Measurements from ENCODE around the gene SHOC1.
"Not testable (repeated sequence)": the region's sequence is repeated elsewhere in the genome, so short reads cannot be mapped to it uniquely, and the experiment has no call there.

Gene SHOC1

GRCh38 chr9:111815285-111816070 lies 20.7 kb upstream of the SHOC1 start:
- Mint-ChIP-seq H3K36me3 (no peaks in the 10 kb centered on the region), H3K27me3 (no peaks in the 10 kb centered on the region), H3K4me3 (no peak overlapping the region), H3K9me3 (no peaks in the 10 kb centered on the region), H3K27ac (no peak overlapping the region), H3K4me1 (peaks cover 6% of the 10 kb centered on the region)
- no peak for ATAC-seq

DNA sequence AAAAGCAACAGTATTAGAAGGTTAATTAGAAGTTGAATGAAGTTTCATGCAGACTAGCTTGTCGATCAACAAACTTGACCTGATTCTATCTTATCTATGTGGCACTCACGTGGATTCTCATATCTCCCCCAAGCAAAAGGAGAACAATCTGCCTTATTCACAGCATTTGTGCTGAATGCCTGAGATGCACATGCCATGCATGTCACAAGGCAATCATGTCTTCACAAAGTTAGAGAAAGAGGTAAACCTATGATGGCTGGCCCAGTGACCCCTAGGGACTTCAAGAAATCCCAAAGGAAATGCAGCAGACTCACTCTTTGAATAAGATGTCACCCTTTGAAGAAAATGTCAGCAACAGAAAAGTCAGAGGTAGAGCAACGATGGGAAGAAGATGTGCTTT lies 17.6 kb upstream of the SHOC1 start:
- ATAC-seq: peak; percentile 58
- H3K36me3 Mint-ChIP-seq: no peaks in the 10 kb centered on the region
- peaks cover 6% of the 10 kb centered on the region for H3K4me1 Mint-ChIP-seq
- no peak overlapping the region for H3K27ac Mint-ChIP-seq
- H3K9me3 Mint-ChIP-seq: no peaks in the 10 kb centered on the region
- H3K27me3 Mint-ChIP-seq: no peaks in the 10 kb centered on the region
- no peak overlapping the region for H3K4me3 Mint-ChIP-seq

- Mint-ChIP-seq H3K36me3 (no peaks in the 10 kb centered on the region), H3K4me1 (peaks cover 6% of the 10 kb centered on the region), H3K9me3 (no peaks in the 10 kb centered on the region), H3K27me3 (no peaks in the 10 kb centered on the region), H3K4me3 (no peak overlapping the region), H3K27ac (no peak overlapping the region)
- no peak for ATAC-seq
Measured at GRCh38 chr9:111810908-111811307, 16.2 kb upstream of the SHOC1 start.

GRCh38 chr9:111810415-111810814 lies 15.7 kb upstream of the SHOC1 start:
- not testable (repeated sequence) for H3K4me3 Mint-ChIP-seq, ATAC-seq, H3K27ac Mint-ChIP-seq, H3K27me3 Mint-ChIP-seq, H3K36me3 Mint-ChIP-seq, H3K4me1 Mint-ChIP-seq, H3K9me3 Mint-ChIP-seq

DNA sequence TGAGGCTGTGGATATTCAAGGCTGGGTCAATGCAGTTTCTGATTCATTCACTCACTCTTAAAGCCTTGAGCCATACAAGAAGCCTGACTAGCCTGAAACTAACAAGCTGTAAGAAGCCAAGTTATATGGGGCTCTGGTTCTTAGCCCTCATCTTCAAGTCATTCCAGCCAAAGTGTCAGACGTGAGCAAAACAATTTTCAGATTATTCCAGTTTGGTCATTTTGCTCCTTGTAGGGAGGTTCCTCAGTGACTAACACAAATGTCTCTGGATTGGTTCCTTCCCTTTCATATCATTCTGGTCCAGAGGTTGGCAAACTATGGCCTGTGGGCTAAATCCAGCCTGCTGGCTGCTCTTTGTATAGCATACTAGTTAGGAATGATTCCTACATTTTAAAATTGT lies 12.5 kb upstream of the SHOC1 start:
- Mint-ChIP-seq H3K9me3 (no peaks in the 10 kb centered on the region), H3K4me3 (no peak overlapping the region), H3K4me1 (peaks cover 13% of the 10 kb centered on the region), H3K36me3 (no peaks in the 10 kb centered on the region), H3K27me3 (no peaks in the 10 kb centered on the region), H3K27ac (no peak overlapping the region)
- no peak for ATAC-seq

DNA sequence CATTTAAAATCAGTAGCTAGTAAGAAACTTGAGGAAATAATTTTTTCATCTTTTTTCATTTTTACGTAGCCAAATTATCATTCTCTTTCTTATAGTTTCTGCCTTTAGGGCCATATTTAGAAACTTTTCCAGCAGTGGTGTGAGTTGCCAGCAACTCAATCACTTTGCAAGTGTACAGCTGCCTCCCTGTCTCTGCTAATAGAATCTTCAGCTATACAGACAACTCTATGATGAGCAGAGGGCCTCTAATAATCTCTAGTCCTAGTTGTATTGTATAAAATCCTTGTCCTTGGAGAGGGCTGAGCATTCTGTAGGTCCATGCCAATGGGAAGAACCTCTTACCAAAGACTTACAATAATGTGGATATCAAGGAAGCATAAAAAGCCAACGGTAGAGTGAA lies 11.5 kb upstream of the SHOC1 start:
- H3K4me1 Mint-ChIP-seq: peaks cover 12% of the 10 kb centered on the region
- H3K27me3 Mint-ChIP-seq: no peaks in the 10 kb centered on the region
- H3K4me3 Mint-ChIP-seq: no peak overlapping the region
- no peaks in the 10 kb centered on the region for H3K36me3 Mint-ChIP-seq
- H3K27ac Mint-ChIP-seq: no peak overlapping the region
- H3K9me3 Mint-ChIP-seq: no peaks in the 10 kb centered on the region
- ATAC-seq: no peak

DNA sequence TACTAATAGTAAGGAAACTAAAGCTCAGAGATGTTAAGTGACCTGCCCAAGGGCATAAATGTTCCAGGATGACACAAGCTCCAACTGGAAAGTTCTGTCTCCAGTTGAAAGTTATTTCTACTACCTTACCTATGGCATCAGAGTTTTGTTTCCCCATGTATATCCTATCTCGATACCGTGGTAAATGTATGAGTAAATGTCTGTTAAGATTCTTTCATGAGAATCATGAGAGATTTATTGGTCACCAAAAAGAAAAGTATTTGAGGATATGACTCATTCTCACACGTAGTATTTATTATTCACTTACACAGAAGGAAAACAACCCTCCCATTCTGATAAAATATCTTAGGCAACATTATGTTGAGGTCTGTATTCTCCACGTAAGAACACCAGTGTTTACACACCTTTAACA lies 11.1 kb upstream of the SHOC1 start:
- no peak for ATAC-seq
- H3K4me3 Mint-ChIP-seq: no peak overlapping the region
- peaks cover 12% of the 10 kb centered on the region for H3K4me1 Mint-ChIP-seq
- H3K9me3 Mint-ChIP-seq: no peaks in the 10 kb centered on the region
- H3K36me3 Mint-ChIP-seq: no peaks in the 10 kb centered on the region
- no peak overlapping the region for H3K27ac Mint-ChIP-seq
- H3K27me3 Mint-ChIP-seq: no peaks in the 10 kb centered on the region

GRCh38 chr9:111805262-111805661 lies 10.5 kb upstream of the SHOC1 start:
- Mint-ChIP-seq H3K36me3 (no peaks in the 10 kb centered on the region), H3K4me1 (peaks cover 12% of the 10 kb centered on the region), H3K27me3 (no peaks in the 10 kb centered on the region), H3K4me3 (no peak overlapping the region), H3K9me3 (no peaks in the 10 kb centered on the region), H3K27ac (no peak overlapping the region)
- ATAC-seq: no peak

- peaks cover 12% of the 10 kb centered on the region for H3K4me1 Mint-ChIP-seq
- no peaks in the 10 kb centered on the region for H3K9me3 Mint-ChIP-seq
- ATAC-seq: peak; percentile 54
- no peaks in the 10 kb centered on the region for H3K36me3 Mint-ChIP-seq
- no peak overlapping the region for H3K27ac Mint-ChIP-seq
- H3K4me3 Mint-ChIP-seq: no peak overlapping the region
- no peaks in the 10 kb centered on the region for H3K27me3 Mint-ChIP-seq
Measured at GRCh38 chr9:111804636-111805035, 9.9 kb upstream of the SHOC1 start.

GRCh38 chr9:111803924-111804323 lies 9.2 kb upstream of the SHOC1 start:
- no peaks in the 10 kb centered on the region for H3K36me3 Mint-ChIP-seq
- H3K27me3 Mint-ChIP-seq: no peaks in the 10 kb centered on the region
- H3K4me1 Mint-ChIP-seq: peaks cover 12% of the 10 kb centered on the region
- no peak overlapping the region for H3K27ac Mint-ChIP-seq
- H3K4me3 Mint-ChIP-seq: no peak overlapping the region
- ATAC-seq: no peak
- no peaks in the 10 kb centered on the region for H3K9me3 Mint-ChIP-seq

DNA sequence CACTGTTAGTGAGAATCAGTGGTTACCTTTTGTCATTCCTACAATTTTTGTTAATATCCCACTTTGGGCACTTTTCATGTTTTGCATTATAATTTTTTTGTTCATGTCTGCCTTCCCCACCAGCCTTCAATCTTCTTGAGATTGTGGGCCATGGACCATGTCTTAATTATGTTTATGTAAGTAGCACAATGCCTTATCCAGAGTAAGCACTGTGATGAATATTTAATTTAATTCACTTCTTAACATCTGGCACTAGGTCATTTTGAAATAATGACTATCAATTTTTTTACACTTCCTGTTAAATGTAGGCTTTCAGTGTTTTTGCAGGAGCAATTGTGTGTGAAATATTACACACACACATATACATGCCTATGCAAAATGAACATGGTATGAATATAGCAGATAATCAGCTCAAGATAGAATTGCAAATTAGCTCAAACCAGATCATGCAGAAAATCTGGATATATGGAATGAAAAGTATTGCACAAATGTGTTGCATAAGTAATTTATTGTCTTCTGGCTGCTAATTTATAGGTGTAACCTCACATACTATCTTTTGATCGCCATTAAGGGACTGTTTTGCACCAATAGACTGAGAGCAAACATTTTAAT lies 5.3 kb upstream of the SHOC1 start:
- Mint-ChIP-seq H3K4me3 (no peak overlapping the region), H3K9me3 (no peaks in the 10 kb centered on the region), H3K27ac (no peak overlapping the region), H3K4me1 (peaks cover 12% of the 10 kb centered on the region), H3K27me3 (no peaks in the 10 kb centered on the region), H3K36me3 (no peaks in the 10 kb centered on the region)
- ATAC-seq: no peak

DNA sequence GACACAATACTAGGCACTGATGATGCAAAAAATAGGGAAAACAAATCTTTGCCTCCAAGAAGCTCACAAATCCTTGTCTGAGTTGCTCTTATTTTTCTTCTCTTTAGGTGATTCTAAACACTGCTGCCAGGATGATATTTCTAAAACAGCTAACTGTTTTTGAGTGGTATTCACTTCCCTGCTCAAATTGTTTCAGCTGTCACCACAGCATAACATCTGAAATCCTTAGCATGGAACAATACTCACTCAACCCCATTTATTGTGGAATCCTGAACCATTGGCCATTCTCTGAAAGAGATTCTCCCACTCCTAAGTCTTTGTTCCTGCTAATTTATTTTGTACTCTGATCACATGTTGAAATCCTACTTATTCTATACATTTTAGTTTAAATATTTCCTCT lies 4.8 kb upstream of the SHOC1 start:
- H3K27ac Mint-ChIP-seq: no peak overlapping the region
- no peaks in the 10 kb centered on the region for H3K36me3 Mint-ChIP-seq
- H3K4me1 Mint-ChIP-seq: peaks cover 8% of the 10 kb centered on the region
- no peaks in the 10 kb centered on the region for H3K9me3 Mint-ChIP-seq
- no peak for ATAC-seq
- no peaks in the 10 kb centered on the region for H3K27me3 Mint-ChIP-seq
- H3K4me3 Mint-ChIP-seq: no peak overlapping the region

DNA sequence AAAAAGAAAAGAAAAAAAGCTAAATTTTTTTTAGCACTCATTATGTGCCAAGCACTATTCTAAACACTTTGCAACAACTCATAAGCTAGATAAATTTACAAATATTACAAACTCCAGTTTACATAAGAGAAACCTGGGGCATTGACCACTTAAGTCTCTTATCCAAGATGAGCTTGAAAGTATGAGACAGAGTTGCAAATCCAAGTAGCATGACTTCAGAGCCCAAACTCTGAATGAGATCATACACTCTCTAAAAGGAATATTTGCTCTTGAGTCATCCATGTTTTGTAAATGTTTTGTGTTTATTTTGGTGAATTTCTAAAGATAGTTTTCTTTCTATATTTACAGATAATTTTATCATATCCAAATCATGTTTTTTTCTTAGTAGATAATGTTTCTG lies 4.0 kb upstream of the SHOC1 start:
- no peak overlapping the region for H3K27ac Mint-ChIP-seq
- no peaks in the 10 kb centered on the region for H3K27me3 Mint-ChIP-seq
- H3K9me3 Mint-ChIP-seq: no peaks in the 10 kb centered on the region
- no peaks in the 10 kb centered on the region for H3K36me3 Mint-ChIP-seq
- no peak overlapping the region for H3K4me3 Mint-ChIP-seq
- peaks cover under 1% of the 10 kb centered on the region for H3K4me1 Mint-ChIP-seq
- ATAC-seq: no peak

DNA sequence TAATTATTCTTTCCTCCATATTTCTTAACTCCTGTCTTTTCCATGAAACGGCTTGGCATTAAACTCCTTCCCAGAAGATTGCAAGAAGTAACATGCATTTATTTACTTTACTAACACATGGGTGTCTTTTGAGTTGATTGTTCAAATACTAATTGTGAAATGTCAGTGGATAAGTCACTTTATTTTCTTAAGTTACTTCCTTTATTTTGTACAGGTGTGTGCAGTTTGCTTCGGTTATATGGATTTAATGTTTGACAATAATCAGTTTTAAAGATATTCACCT lies 761 bp upstream of the SHOC1 start:
- H3K27ac Mint-ChIP-seq: no peak overlapping the region
- no peaks in the 10 kb centered on the region for H3K9me3 Mint-ChIP-seq
- ATAC-seq: no peak
- no peak overlapping the region for H3K4me3 Mint-ChIP-seq
- H3K36me3 Mint-ChIP-seq: no peaks in the 10 kb centered on the region
- no peaks in the 10 kb centered on the region for H3K27me3 Mint-ChIP-seq
- H3K4me1 Mint-ChIP-seq: no peaks in the 10 kb centered on the region

DNA sequence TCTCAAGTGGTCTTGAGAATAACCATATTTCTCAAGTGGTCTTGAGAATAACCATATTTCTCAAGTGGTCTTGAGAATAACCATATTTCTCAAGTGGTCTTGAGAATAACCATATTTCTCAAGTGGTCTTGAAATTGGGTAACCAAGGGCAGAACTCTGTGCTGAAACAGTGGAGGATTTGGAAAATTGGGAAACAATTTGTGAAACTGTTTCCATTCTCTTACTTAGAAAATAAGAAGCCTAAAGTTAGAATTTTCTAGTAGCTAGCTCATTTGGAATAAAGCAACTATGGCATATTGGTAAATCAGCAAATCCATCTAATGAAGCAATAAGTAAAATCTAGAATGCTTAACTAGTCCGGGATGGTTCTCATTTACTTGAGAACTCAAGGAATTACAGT lies 2.9 kb downstream of the SHOC1 start:
- not testable (repeated sequence) for ATAC-seq, H3K27me3 Mint-ChIP-seq, H3K4me1 Mint-ChIP-seq, H3K27ac Mint-ChIP-seq, H3K36me3 Mint-ChIP-seq, H3K9me3 Mint-ChIP-seq, H3K4me3 Mint-ChIP-seq

- Mint-ChIP-seq H3K27me3 (no peaks in the 10 kb centered on the region), H3K27ac (no peak overlapping the region), H3K4me3 (no peak overlapping the region), H3K9me3 (peaks cover 2% of the 10 kb centered on the region), H3K36me3 (peaks cover 6% of the 10 kb centered on the region), H3K4me1 (no peaks in the 10 kb centered on the region)
- ATAC-seq: no peak
Measured at GRCh38 chr9:111789881-111790280, 4.9 kb downstream of the SHOC1 start.

All from stimulated activated memory B cell treated with anti-CD40 and anti-IgM and Interleukin-4, amounts not matched to agents 10 μg/mL and 1 μg/mL and 100 μg/mL, for 72 hours (primary cell).